GM12891 (cell line): ENCODE data around the gene EFL1.

ENCODE experiments used
- PAX5 ChIP-seq: IDR thresholded peaks from 2 replicates; pipeline ENCODE4 v1.6.1; 2011; ENCODE audit warnings: low read length, moderate library complexity, mild to moderate bottlenecking; ENCODE audit not compliant: insufficient read depth, severe bottlenecking
- POLR2A ChIP-seq: IDR thresholded peaks from 2 replicates; pipeline ENCODE4 v1.6.1; 2011; ENCODE audit warnings: low read depth, low read length, control low read depth
- POLR2AphosphoS5 ChIP-seq: IDR thresholded peaks from 2 replicates; pipeline ENCODE4 v1.6.1; 2011; ENCODE audit warnings: low read depth, low read length, control low read depth
- SPI1 ChIP-seq: IDR thresholded peaks from 2 replicates; pipeline ENCODE4 v1.6.1; 2011; ENCODE audit warnings: low read depth, low read length, control low read depth
- TAF1 ChIP-seq: IDR thresholded peaks from 2 replicates; pipeline ENCODE4 v1.6.1; 2011; ENCODE audit warnings: low read depth, low read length, control low read depth

DNA sequence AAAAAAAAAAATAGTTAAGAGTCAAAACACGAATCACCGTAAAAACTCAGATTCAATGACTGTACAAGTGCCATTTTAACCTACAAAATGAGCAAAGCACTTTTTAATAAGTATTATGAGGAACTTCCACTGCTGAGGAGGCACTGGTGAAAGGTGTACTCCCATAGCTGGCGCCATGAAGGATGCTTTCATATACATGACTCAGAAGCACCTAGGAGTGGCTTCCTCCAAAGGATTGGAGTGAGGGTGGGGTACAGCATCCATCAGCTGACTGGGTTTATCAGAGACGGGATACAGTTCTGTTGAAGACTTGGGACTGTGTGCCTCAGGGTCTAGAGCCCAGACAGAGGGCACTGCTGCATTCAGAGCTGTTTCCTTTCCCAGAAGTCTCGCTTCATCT, 155.9 kb downstream of the EFL1 start:
- TF ChIP-seq POLR2A, result no peak
- TF ChIP-seq POLR2AphosphoS5, result no peak
- no peak for TF ChIP-seq PAX5
- no peak for TF ChIP-seq TAF1
- TF ChIP-seq SPI1, result no peak
